RKO (cell line): ENCODE results near the gene CD80.
"Not testable (repeated sequence)": the region's sequence is repeated elsewhere in the genome, so short reads cannot be mapped to it uniquely, and the experiment has no call there.

Experiments used
- DNase-seq: peaks from one replicate; pipeline ENCODE4 v3.0.0-alpha.2; 2016; ENCODE audit warnings: low spot score

The CD80 gene

DNA sequence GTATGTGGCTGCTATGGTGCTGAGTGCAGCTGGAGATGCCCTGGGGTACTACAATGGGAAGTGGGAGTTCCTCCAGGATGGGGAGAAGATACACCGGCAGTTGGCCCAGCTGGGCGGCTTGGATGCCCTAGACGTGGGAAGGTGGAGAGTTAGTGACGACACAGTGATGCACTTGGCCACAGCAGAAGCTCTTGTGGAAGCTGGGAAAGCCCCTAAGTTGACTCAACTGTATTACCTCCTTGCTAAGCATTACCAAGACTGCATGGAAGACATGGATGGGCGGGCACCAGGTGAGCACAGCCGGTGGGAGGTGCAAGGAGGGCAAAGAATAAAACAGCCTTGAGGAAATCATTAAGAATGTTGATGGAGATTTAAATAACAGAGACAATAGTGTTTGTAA, 22.8 kb upstream of the CD80 start:
- no peak for DNase-seq

DNA sequence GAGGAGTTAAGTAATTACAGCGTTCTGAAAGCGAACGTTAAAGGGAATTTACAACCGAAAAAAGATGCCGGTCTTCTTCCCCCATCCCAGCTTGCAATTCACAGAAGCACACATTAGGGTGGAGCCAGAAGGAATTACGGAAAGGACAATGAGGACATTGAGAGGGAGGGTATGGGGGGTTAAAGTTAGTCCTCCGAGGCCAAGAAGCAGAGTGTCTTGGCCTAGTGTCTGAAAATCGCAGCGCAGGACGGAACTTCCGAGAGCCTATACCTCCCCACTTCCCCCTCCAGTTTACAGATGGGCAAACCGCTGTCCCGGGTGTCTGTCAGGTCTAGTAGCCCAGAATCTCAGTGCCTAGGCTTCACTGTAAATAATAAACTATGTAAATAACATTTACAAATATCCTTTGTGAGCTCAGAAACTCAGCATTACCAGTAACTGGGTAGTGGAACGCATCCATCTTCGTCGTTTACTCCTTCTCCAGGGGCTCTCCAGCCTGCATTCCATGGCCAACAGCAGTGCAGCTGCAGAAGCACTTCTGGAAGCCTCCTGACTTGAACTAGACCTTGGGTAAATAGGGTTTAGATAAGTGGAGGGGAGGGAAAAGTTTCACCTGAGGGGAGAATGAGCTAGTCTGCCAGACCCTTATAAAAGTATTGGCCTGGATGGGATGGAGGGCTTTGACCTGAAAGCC, 20.8 kb upstream of the CD80 start:
- DNase-seq, result no peak

DNA sequence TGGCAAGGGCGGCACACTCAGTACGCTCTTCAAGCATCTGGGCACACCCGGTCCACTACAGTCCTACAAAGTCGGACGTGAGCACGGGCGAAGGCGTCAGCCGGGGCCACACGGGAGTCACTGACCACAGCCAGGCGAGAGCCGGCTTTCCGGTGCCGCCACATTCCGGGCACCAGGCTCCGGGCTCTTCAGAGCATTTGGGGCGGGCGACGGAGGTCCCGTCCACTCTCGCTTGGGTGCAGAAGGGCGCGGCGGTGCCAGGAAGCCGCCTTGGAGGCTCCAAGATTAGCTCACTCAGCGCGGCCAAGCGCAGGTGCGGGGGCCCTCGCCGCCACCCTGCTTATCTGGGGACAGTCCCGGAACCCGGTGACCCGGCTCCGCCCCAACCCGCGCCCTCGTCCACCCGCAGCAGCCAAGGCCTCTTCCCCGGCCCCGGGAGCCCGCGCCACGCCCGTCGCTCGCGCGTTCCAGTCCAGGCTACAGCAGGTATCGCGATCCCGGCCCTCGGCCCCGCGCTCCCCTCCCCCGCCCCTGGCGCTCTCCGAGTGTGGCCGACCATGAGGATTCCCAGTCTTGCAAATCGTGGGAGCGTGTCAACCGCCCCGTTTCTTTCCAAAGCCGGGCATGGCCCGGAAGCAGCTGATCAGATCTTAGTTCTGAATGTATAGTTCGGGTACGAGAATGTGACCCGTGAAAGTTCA, 20.1 kb upstream of the CD80 start, which contains the start of gene ADPRH:
TSS of gene ADPRH (plus strand) at position 127 of the 701 bp plus-strand sequence. CDS start 2,678 bp downstream, outside the sequence.
- peak; percentile 72 for DNase-seq

DNA sequence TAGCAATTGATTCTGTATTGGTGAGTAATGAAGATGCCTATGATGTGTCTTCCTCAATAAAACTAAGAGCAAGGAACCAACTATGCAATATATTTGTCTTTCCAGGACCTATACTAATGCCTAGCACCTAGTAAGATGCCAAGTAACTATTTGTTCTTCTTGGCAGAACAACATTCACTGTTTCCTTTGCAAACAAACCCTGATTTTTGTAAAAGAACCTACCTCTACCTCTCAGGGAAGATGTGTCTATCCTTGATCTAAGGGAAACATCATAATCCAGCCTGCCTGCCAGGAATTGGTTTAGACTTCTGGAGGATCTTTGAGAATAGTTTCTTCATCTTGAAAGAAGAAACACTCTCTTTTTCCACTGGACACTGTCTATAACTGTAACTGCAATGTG, 16.1 kb upstream of the CD80 start:
- no peak for DNase-seq

DNA sequence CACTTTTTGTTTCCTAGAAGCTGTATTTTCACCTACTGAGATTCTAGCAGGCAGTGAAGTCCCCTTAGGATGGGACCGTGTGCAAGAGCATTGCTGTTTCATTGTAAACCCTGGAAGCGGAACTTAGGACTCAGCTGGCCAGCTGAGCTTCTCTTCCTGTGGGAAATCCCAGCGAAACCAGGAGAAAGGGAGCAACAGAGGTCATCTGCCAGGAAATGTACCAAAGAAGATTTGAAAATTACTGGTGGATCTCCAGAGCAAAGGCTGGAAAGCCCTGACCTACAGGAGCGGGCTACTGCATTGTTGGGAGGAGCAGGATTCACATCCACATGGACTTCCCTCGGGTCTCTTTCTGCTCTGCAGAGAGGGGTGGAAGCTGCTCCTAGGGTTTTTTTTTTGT, 12.3 kb upstream of the CD80 start:
- DNase-seq, result no peak

DNA sequence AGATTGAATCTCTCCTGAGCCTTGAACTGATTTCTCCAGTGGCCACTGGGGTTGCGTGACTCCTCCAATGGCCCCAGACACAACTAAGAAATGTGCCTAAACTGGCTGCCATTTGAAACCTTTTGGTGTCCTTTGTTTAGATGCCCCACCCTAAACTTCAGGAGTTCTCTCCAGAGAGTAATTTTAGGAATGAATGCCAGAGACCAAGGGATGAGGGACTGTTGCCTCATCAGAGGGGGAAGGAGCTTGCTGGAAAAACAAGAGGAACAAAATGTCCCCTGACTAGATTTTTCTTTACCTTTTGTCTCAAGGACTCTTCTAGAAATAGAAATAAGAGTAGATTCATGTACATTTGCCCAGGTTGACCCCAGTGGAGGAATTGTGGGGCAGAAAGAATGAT, 11.8 kb upstream of the CD80 start:
- DNase-seq, result no peak

DNA sequence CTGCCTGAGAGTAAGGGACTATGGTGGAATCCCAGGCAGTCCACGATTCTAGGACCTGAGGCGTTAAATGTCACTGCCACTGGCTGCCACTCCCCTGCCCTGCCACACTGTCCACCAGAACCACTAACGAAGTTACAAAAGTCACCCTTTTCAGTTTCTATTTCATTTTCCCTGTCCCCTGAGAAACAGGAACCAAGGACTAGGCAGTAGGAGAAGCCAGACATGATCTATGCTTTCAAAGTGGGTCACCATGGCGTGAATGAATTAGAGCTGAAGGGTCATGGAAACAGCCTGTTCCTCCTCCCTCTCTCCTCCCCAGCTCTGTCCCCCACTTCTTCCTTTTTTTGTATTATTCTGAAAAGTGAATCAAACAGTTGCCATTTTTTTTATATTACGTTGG, 10.8 kb upstream of the CD80 start:
- DNase-seq, result no peak

DNA sequence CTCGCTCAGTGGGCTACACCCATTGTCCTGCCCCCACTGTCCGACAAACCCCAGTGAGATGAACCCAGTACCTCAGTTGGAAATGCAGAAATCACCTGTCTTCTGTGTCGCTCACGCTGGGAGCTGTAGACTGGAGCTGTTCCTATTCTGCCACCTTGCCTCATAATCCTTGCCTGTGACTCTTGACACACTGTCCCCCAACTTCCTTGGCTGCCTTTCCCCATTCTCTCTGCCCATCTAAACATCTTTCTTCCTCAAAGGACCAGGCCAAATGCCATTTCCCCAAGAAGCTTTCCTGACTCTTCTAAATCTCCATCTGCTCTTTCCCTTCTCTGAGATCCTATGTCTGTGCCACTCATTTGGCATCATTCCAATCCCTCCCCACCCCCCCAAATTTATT, 9.7 kb upstream of the CD80 start:
- no peak for DNase-seq

DNA sequence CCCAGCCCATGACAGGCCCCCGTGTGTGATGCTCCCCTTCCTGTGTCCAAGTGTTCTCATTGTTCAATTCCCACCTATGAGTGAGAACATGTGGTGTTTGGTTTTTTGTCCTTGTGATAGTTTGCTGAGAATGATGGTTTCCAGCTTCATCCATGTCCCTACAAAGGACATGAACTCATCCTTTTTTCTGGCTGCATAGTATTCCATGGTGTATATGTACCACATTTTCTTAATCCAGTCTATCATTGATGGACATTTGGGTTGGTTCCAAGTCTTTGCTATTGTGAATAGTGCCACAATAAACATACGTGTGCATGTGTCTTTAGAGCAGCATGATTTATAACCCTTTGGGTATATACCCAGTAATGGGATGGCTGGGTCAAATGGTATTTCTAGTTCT, 3.9 kb upstream of the CD80 start:
- not testable (repeated sequence) for DNase-seq

DNA sequence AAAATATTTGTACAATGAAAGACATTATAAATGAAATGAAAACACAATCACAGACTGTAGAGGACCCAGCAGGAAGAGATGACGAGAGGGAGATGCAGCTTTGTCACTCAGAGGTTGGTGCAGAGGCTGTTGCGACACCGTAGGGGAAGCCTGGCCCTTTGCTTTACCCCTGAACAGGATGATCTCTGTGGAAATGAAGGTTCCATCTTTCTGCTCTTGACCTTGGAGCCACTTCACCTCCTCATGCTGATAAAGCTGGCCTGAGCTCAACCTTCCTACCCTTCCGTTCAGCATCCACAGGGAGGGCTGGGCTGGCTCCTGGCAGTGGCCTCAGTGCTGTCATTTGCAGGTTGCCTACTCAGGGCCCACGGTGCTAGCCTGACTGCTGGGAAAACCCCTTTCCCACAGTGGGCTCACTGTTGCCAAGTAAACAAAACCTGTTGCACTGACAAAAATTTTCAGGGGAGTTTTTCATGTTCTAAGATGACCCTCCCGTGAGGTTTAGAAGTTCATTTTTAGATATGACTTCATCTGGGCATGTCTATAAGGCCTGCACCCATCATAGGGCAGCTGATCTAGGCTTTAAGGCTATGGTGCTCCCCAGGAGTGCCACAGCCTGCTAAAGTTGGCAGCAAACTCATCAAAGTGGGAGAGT, 3.0 kb upstream of the CD80 start:
- no peak for DNase-seq

DNA sequence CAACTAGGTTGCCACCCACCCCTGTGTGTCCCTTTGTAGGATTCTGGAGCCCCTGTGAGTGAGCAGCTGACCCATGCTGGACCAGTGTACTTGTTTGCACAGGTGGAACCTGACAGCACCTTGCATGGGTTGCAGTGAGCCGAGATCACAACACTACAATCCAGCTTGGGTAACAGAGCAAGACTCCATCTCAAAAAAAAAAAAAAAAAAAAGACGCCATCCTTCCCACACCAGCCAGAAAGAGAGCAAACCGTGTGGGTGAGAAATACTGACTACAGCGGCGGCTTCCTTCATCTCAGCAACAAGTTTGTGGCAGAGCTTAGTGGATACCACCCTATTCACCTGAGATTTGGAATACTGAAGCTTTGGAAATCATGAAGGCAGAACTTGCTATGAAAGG, 746 bp upstream of the CD80 start:
- no peak for DNase-seq

DNA sequence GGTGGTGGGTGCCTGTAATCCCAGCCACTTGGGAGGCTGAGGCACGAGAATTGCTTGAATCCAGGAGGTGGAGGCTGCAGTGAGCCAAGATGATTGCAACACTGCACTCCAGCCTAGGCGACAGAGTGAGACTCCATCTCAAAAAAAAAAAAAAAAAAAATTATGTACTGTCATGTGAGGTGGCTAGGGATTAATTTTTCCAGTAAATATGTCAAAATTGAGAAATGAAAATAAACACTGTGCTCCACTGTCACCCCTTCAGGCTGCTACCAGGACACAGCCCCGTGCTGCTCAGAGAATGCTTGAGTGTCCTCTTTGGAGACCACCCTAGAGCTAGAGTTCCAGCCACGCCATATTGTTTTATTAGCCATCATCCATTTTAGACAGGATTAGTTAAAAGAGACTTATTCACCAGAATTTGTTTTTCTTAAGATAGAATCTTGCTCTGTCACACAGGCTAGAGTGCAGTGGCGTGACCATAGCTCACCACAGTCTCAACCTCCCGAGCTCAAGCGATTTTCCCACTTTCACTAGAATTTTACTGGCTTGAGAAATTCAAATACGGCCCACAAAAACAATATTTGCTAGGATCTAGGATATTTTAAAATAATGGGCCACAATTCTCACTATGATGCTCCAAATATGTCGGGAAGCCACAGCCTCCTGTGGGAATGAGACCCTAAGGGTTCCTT, 642 bp downstream of the CD80 start:
- no peak for DNase-seq

DNA sequence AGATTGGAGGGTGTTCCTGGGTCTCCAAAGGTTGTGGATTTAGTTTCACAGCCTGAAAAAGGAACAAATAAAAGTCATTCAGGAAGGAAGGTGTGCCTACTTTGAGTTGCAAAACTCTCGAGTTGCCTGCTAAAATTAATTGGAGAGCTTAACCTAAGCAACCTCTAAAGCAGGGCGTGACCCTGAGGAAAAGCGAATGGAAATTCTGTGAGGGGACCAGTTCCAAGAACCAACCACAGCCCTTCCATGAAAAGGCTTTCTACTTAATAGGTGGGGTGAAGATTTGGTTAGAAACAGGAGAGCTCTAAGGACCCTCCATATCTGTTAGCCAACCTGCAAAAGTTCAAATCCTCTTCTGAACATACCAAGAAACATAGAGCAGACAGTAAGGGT, 1.5 kb downstream of the CD80 start:
- no peak for DNase-seq

DNA sequence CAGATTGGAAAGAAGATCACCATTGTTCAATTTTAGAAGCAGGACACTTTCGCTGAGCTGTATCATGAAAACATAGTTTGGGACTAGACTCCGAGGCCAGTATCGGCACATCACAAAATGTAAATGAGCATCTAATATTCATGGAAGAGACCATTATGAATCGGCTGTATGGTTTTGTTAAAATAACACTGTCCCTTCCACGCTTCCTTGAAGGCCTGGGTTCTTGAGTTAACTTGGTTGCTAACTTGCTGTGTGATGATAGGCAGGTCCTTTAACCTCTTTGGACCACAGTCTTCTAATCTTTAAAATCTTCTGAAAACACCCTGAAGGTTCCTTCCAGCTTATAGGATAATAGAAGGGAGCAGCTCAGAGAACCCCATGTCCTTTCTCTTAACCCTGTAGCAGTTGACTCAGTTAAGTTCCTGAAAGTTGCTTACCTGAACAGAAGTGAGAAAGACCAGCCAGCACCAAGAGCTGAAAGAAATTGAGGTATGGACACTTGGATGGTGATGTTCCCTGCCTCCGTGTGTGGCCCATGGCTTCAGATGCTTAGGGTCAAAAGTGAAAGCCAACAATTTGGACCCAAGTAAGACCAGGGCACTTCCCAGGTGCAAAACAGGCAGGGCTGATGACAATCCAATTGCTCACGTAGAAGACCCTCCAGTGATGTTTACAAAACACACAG, 2.1 kb downstream of the CD80 start:
- no peak for DNase-seq

DNA sequence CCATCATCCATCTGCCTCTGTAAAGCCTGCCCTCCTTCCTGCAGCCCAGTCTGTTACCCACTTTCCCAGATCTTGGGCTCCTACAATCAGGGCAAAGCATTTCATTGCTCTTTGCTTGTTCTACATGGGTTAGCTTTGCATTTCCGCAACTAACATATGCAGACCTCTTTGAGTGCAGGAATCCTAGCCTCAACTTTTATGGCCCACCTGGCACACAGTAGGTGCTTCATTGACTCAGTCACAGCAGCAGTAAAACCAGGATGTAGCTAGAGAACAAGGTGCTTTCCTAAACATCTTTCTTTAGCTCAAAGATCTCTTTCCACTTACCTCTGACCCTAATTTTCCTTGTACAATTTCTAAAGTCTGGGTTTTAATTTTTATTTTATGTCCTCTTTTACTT, 3.5 kb downstream of the CD80 start:
- DNase-seq, result no peak

DNA sequence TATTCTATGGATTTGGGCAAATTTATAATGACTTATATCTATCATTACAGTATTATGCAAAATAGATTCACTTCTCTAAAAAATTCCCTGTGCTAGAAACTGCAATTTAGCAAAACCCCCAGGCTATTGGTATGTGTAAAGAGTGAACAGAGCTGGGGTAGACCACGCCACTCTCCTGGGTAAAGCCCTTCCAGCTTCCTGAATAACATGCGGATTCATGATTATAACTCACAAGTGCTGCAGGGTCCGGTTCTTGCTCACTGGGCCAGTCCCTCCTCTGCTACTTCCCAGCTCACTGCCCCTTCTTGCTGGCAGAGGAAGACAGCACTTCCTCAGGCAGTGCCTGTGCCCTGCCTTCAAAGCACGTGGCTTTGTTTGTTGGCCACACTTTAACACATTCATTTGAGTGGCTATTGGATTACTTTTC, 4.1 kb downstream of the CD80 start:
- no peak for DNase-seq

DNA sequence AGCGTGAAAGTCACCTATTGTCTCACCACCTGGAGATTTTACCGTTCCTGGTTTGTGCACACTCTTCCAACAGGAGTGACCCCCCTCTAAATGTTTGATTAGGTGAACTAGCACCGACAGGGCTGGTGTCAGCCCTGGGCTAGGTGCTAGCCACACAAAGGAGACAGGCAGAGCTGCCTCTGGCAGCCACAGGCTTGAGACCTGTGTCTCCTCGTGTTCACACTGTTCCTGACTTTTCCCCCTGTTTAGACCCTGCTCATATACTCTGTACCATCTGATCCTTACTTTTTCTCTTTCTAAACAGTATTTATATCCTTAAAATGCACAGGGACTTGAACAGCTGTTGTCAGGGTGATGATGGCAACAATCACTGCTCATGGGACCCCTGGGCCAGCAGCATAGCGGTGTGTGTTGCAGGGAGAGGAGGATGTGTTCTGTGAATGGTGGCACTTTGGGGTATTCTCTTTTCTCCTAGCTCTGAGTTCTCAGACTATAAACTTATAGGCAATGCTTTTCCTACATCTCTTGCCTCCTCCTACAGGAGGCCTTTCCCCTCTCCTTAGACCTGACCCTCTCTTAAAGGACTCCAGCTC, 5.5 kb downstream of the CD80 start:
- no peak for DNase-seq

DNA sequence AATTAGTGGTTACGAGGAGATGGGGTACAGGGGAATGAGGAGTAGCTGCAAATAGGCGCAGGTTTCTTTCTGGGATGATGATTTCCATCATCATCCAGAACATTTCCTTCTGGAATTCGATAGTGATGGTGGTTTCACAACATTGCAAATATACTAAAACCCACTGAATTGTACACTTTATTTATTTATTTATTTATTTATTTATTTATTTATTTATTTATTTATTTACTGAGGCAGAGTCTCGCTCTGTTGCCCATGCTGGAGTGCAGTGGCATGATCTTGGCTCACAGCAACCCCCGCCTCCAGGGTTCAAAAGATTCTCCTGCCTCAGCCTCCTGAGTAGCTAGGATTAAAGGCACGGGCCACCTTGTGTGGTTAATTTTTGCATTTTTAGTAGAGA, 6.5 kb downstream of the CD80 start:
- not testable (repeated sequence) for DNase-seq

DNA sequence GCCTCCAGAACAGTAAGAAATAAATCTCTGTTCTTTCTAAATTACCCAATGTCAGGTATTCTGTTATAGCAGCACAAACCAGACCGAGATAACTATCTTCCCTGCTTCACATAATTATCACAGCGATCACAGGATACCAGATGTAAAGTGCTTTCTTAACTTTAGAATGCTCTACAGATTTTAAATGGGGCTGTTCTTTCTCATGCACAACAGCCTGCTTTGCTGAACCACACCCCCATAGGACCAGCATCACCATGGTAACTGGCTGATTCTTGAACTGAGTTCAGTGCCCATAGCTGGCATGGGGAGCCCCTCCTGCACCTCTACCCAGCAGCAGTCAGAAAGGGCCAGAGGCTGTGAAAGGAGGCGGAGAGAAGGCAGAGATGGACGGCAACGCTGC, 7.8 kb downstream of the CD80 start:
- no peak for DNase-seq

DNA sequence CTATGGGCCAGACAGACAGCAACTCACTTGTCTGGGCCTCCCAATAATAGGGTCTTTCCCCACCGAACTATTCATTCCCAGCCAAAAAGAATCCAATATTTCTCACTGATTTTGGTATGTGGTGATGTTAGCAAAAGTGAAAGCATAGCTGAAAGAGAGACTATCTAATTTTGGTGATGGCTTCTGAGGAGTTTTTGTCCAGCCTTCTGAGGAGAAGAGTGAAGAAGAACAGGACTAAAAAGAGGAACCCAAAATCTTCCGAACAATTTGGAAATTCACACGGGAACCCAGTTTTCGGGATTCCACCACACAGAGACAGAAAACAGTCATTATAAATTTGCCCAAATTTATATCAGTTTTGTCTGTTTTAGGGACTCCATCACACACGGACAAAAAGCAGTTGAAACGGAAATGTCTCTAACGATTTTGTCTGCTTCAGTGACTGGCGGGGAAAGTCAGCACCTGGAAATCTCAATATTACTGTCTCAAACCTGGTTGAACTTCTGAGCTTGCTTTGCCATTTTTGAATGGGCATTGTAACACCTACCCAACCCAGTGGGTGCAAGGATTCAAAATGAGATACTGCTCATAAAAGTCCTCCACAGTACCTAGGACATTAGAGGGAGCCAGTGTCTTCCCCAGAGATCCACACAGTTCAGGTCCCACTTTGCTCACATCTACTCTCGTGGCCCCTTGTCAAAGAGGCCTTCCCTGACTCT, 9.1 kb downstream of the CD80 start:
- no peak for DNase-seq

DNA sequence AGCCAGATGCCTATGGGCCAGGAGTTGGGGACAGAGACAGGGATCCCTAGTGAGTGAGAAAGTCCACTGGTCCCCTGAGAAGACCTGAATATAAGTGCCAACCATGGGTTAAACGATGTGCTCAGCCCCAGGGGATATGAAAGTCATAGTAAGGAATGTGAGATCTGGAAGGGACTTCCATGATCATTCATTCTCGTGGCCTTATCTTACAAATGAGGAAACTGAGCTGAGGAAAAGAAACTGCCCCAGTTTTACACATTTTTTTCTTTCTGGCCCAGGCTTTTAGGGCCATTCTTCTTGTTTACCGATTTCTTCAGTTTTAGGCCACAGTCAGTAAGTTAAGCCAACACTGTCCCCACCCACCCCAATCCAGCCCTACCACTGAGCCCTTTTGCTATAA, 11.1 kb downstream of the CD80 start:
- no peak for DNase-seq
